ENCODE data around the gene SLC16A2.

GRCh38 chrX:74408304-74408703 is 13.0 kb upstream of the SLC16A2 start:
- no peak for TF ChIP-seq ZNF24 (IDR thresholded peaks at IDR 0.05)
- TF ChIP-seq ZNF217 (IDR thresholded peaks at IDR 0.05), result no peak
- TF ChIP-seq CEBPB (IDR thresholded peaks at IDR 0.05; ENCODE audit: borderline replicate concordance in 1 of 2, low read depth in 2 of 2, low read length in 2 of 2), result no peak
- no peak for TF ChIP-seq POLR2AphosphoS5 (IDR thresholded peaks at IDR 0.05; ENCODE audit: low read length)
- TF ChIP-seq ZNF274 (IDR thresholded peaks at IDR 0.05; ENCODE audit: insufficient read depth, insufficient read length), result no peak
- no peak for TF ChIP-seq YY1 (IDR thresholded peaks at IDR 0.05; ENCODE audit: low read depth, low read length)
- TF ChIP-seq ATF2 (IDR thresholded peaks at IDR 0.05; ENCODE audit: low read length), result no peak
- no peak for TF ChIP-seq NFYB (IDR thresholded peaks at IDR 0.05; ENCODE audit: insufficient read depth, low read depth, low read length)
- TF ChIP-seq EP300 (IDR thresholded peaks at IDR 0.05; ENCODE audit: borderline replicate concordance in 1 of 2, control insufficient read depth in 1 of 2, low read depth in 2 of 2, low read length in 2 of 2), result no peak
- TF ChIP-seq CTCF (IDR thresholded peaks at IDR 0.05 in 2 of 3, conservative IDR thresholded peaks at IDR 0.05 in 1 of 3; ENCODE audit: control insufficient read depth in 2 of 3, extremely low read depth in 1 of 3, insufficient read depth in 1 of 3, low read depth in 3 of 3, low read length in 3 of 3), result no peak
- TF ChIP-seq POLR2A (IDR thresholded peaks at IDR 0.05; ENCODE audit: low read depth, low read length), result no peak
